AG04450 (cell line): ENCODE results near the gene LIN9. TPM values are rescaled to one million over a fixed set of nuclear protein-coding genes. Genes with fewer than 3 reads are reported as not detected.

Source experiments
- CTCF ChIA-PET: fragments of 300-600, 350-600 bp; formaldehyde crosslinking; extraction: SDS; loops from one replicate; lab custom pipeline; 2022; ENCODE audit warnings: antibody characterized with exemption, inconsistent platforms; lab: Charles Lee
- POLR2A ChIA-PET: fragments of 350-600 bp; formaldehyde crosslinking; extraction: SDS; loops from one replicate; lab custom pipeline; 2021; ENCODE audit warnings: antibody characterized with exemption, inconsistent platforms; lab: Yijun Ruan, JAX
- DNase-seq: peaks from one replicate; pipeline ENCODE4 v3.0.0-alpha.2; 2011; ENCODE audit warnings: low read depth, low spot score
- H3K27ac ChIP-seq: one replicate; pipeline ENCODE4 v1.5.1; 2012; ENCODE audit warnings: low read depth, low read length, control low read depth
- H3K27me3 ChIP-seq: one replicate; pipeline ENCODE4 v1.6.0; 2012; ENCODE audit warnings: low read length; ENCODE audit not compliant: control insufficient read depth, insufficient read depth
- H3K4me3 ChIP-seq: 2 replicates; pipeline ENCODE4 v1.5.1; 2011; ENCODE audit warnings: mild to moderate bottlenecking, low read depth, low read length, control low read depth
- H3K9me3 ChIP-seq: 2 replicates; pipeline ENCODE4 v1.5.1; 2012; ENCODE audit warnings: low read length; ENCODE audit not compliant: control insufficient read depth, insufficient read depth
- polyA plus RNA-seq: library from polyadenylated mRNA; depleted of rRNA; stranded (reverse); fragments of >200 nt; gene quantifications from 2 replicates; pipeline ENCODE4 v1.2.3, GENCODE V29; 2011
- TF ChIP-seq, protein P1 (sequence below): IDR thresholded peaks from 2 replicates; pipeline ENCODE4 v1.5.1; 2011; ENCODE audit warnings: low read depth, low read length, control low read depth, inconsistent platforms

Gene LIN9
- polyA plus RNA-seq, 1 experiment: 2.2 TPM

DNA sequence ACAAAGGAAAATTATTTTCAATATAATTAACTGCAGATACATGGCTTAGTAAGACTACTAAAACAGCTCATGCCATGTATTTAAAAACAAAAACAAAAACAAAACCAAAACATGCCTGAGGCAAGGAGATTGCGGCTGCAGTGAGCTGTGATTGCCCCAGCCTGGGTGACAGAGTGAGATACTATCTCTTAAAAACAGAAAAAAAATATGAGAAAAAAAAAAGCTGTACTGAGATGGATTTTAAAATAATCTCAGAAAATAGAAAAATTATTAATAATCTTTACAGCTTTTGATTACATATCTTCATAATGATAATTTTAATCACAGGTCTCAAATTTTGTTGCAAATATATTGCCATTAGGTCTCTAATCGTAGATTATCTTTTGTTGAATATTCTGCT is 24.0 kb upstream of the LIN9 start:
- no peak for DNase-seq
- peak overlapping the region; percentile 38 for H3K4me3 ChIP-seq
- TF ChIP-seq, protein P1, sequence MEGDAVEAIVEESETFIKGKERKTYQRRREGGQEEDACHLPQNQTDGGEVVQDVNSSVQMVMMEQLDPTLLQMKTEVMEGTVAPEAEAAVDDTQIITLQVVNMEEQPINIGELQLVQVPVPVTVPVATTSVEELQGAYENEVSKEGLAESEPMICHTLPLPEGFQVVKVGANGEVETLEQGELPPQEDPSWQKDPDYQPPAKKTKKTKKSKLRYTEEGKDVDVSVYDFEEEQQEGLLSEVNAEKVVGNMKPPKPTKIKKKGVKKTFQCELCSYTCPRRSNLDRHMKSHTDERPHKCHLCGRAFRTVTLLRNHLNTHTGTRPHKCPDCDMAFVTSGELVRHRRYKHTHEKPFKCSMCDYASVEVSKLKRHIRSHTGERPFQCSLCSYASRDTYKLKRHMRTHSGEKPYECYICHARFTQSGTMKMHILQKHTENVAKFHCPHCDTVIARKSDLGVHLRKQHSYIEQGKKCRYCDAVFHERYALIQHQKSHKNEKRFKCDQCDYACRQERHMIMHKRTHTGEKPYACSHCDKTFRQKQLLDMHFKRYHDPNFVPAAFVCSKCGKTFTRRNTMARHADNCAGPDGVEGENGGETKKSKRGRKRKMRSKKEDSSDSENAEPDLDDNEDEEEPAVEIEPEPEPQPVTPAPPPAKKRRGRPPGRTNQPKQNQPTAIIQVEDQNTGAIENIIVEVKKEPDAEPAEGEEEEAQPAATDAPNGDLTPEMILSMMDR: no peak
- ChIA-PET CTCF (interaction anchor here (0.7 to 3.1 kb wide), 11 partner anchors 19 to 268 kb away, joined by 3 to 27 read pairs (median 5); partner anchors contain the start of gene LIN9), POLR2A (no interaction called here)
- H3K27ac ChIP-seq: no peak overlapping the region
- no peaks in the 10 kb centered on the region for H3K9me3 ChIP-seq
- H3K27me3 ChIP-seq: peaks cover 11% of the 10 kb centered on the region

DNA sequence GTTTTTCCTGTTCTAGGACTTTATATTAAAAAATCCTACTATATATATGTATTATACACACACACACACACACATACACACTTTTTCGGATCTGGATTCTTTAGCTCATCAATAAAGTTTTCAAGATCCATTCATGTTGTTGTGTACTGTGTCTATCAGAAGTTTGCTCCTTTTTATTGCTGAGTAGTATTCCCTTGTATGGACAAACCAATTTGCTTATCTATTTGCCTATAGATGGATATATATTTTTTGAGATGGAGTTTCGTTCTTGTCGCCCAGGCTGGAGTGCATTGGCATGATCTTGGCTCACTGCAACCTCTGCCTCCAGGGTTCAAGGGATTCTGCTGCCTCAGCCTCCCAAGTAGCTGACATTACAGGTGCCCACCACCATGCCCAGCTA is 20.3 kb upstream of the LIN9 start:
- CTCF ChIA-PET: interaction anchor here (2.6 kb wide), 1 partner anchor 204 kb away, joined by 12 read pairs; no protein-coding TSS in a partner anchor
- TF ChIP-seq, protein P1: no peak
- POLR2A ChIA-PET: no interaction called here
- H3K4me3 ChIP-seq: no peak overlapping the region
- H3K9me3 ChIP-seq: no peaks in the 10 kb centered on the region
- H3K27ac ChIP-seq: no peak overlapping the region
- peaks cover 2% of the 10 kb centered on the region for H3K27me3 ChIP-seq
- no peak for DNase-seq

DNA sequence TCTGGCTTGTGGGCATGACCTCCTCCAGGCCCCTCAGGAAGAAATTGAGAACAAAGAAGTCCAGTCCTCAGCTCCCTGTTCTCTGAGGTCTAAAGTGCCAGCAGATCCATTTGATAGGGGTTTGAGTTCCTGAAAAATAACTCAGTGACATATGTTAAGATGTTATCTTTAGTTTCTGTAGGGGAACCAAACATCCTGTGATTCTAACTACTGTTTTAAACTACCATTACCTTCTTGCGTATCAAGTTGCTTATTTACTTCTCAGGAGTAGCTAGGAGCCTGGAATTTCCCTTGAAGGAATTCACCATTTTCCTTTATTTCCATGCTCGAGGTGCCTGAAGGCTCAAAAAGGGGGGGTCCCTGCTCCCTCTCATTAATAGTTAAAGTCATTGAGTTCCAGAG is 18.8 kb upstream of the LIN9 start:
- Histone ChIP-seq H3K27ac (no peak overlapping the region), H3K4me3 (no peak overlapping the region), H3K9me3 (no peaks in the 10 kb centered on the region), H3K27me3 (peaks cover 2% of the 10 kb centered on the region)
- TF ChIP-seq, protein P1: no peak
- no peak for DNase-seq
- ChIA-PET POLR2A (no interaction called here), CTCF (interaction anchor here (2.6 kb wide), 1 partner anchor 202 kb away, joined by 12 read pairs; no protein-coding TSS in a partner anchor)

DNA sequence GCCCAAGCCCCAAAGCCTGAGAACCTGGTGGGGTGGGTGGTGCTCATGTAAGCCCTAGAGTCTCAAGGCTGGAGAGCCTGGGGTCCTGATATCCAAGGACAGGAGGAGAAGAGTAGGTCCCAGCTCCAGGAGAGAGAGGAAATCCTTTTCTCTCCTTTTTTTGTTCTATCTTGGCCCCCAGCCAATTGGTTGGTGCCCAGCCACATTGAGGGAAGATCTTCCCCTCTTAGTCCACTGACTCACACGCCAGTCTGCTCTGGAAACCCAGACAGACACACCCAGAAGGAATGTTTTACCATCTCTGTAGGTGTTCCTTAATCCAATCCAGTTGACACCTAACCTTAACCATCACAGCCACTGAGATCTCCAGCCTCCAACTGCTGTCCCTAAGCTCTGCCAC is 16.2 kb upstream of the LIN9 start:
- CTCF ChIA-PET: interaction anchor here (1.0 kb wide), 1 partner anchor 83 kb away, joined by 3 read pairs; no protein-coding TSS in a partner anchor
- TF ChIP-seq, protein P1: no peak
- POLR2A ChIA-PET: no interaction called here
- Histone ChIP-seq H3K9me3 (no peaks in the 10 kb centered on the region; the same call in 1 of the 2 replicates), H3K27ac (no peak overlapping the region), H3K27me3 (peaks cover 2% of the 10 kb centered on the region), H3K4me3 (no peak overlapping the region)
- no peak for DNase-seq

DNA sequence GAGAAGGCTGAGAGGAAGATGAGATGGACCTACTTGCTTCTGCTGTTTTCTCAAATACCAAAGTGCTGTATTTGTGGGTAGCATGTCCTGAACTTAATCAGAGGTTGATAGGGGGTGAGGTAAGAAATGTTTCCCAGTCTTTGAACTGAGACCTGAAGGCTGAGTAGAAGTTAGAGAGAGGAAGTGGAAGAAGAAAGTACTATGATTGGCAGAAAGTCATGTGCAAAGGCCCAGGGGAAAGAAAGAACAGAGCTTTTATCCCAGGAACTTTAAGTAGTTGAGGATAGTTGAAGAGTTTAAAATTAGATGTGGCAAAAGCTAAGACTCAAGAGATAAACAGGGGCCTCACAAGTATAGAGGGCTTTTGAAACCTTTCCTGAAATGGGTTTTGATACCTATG is 15.5 kb upstream of the LIN9 start:
- ChIA-PET POLR2A (no interaction called here), CTCF (interaction anchor here (1.0 kb wide), 1 partner anchor 84 kb away, joined by 3 read pairs; no protein-coding TSS in a partner anchor)
- H3K9me3 ChIP-seq: no peaks in the 10 kb centered on the region; the same call in 1 of the 2 replicates
- peaks cover 2% of the 10 kb centered on the region for H3K27me3 ChIP-seq
- no peak for DNase-seq
- no peak overlapping the region for H3K4me3 ChIP-seq
- H3K27ac ChIP-seq: no peak overlapping the region
- TF ChIP-seq, protein P1: no peak
